ENCODE measurements around the gene SLC25A14.

- TF ChIP-seq, protein P1, sequence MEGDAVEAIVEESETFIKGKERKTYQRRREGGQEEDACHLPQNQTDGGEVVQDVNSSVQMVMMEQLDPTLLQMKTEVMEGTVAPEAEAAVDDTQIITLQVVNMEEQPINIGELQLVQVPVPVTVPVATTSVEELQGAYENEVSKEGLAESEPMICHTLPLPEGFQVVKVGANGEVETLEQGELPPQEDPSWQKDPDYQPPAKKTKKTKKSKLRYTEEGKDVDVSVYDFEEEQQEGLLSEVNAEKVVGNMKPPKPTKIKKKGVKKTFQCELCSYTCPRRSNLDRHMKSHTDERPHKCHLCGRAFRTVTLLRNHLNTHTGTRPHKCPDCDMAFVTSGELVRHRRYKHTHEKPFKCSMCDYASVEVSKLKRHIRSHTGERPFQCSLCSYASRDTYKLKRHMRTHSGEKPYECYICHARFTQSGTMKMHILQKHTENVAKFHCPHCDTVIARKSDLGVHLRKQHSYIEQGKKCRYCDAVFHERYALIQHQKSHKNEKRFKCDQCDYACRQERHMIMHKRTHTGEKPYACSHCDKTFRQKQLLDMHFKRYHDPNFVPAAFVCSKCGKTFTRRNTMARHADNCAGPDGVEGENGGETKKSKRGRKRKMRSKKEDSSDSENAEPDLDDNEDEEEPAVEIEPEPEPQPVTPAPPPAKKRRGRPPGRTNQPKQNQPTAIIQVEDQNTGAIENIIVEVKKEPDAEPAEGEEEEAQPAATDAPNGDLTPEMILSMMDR (IDR thresholded peaks at IDR 0.05), result no peak
- no peak for TF ChIP-seq POLR2A (IDR thresholded peaks at IDR 0.05)
Observed at GRCh38 chrX:130418740-130419139, 79.0 kb downstream of the SLC25A14 start.
